Measurements from ENCODE around the gene DNAH10.

The DNAH10 gene

GRCh38 chr12:123720141-123720814, 41.8 kb upstream of the DNAH10 start:
- Histone ChIP-seq H2AFZ (ENCODE audit: low read length) (no peak overlapping the region), H3K4me1 (ENCODE audit: insufficient read depth, low read length, poor library complexity, severe bottlenecking) (peaks cover 2% of the 10 kb centered on the region), H3K36me3 (ENCODE audit: insufficient read depth, low read length) (peaks cover 27% of the 10 kb centered on the region; the same call in 1 of the 2 replicates), H3F3A (ENCODE audit: low read depth) (no peaks in the 10 kb centered on the region), H3K79me2 (ENCODE audit: insufficient read depth, low read length) (peaks cover 2% of the 10 kb centered on the region), H3K4me2 (ENCODE audit: low read depth, low read length, poor library complexity, severe bottlenecking) (no peak overlapping the region), H4K20me1 (ENCODE audit: insufficient read depth, low read length, poor library complexity, severe bottlenecking) (peaks cover 5% of the 10 kb centered on the region), H3K4me3 (ENCODE audit: low read length, poor library complexity, severe bottlenecking) (no peak overlapping the region), H3K9ac (ENCODE audit: low read depth, low read length, poor library complexity, severe bottlenecking) (no peak overlapping the region), H3K27me3 (ENCODE audit: insufficient read depth, low read length, poor library complexity, severe bottlenecking) (no peaks in the 10 kb centered on the region), H3K9me3 (ENCODE audit: insufficient read depth, low read depth, low read length) (no peaks in the 10 kb centered on the region), H3K9me2 (replicated peaks; ENCODE audit: low read depth, low read length) (no peaks in the 10 kb centered on the region)
- TF ChIP-seq EZH2phosphoT487 (IDR thresholded peaks at IDR 0.05; ENCODE audit: borderline replicate concordance) (no peak), CTCF (conservative IDR thresholded peaks at IDR 0.05; ENCODE audit: low read length) (no peak)

- Histone ChIP-seq H3K27me3 (ENCODE audit: insufficient read depth, low read length, poor library complexity, severe bottlenecking) (no peaks in the 10 kb centered on the region), H3K4me1 (ENCODE audit: insufficient read depth, low read length, poor library complexity, severe bottlenecking) (no peaks in the 10 kb centered on the region), H3K36me3 (ENCODE audit: insufficient read depth, low read length) (peaks cover 33% of the 10 kb centered on the region; the same call in 1 of the 2 replicates), H3K9me2 (replicated peaks; ENCODE audit: low read depth, low read length) (no peaks in the 10 kb centered on the region), H3K79me2 (ENCODE audit: insufficient read depth, low read length) (no peaks in the 10 kb centered on the region), H2AFZ (ENCODE audit: low read length) (no peak overlapping the region), H4K20me1 (ENCODE audit: insufficient read depth, low read length, poor library complexity, severe bottlenecking) (no peaks in the 10 kb centered on the region), H3K9ac (ENCODE audit: low read depth, low read length, poor library complexity, severe bottlenecking) (no peak overlapping the region), H3K4me3 (ENCODE audit: low read length, poor library complexity, severe bottlenecking) (no peak overlapping the region), H3K9me3 (ENCODE audit: insufficient read depth, low read depth, low read length) (no peaks in the 10 kb centered on the region), H3F3A (ENCODE audit: low read depth) (no peaks in the 10 kb centered on the region), H3K4me2 (ENCODE audit: low read depth, low read length, poor library complexity, severe bottlenecking) (no peak overlapping the region)
- TF ChIP-seq EZH2phosphoT487 (IDR thresholded peaks at IDR 0.05; ENCODE audit: borderline replicate concordance) = no peak
- TF ChIP-seq CTCF (conservative IDR thresholded peaks at IDR 0.05; ENCODE audit: low read length) = no peak
These were observed 40.9 kb upstream of the DNAH10 start for GRCh38 chr12:123721245-123721644.

- Histone ChIP-seq H4K20me1 (ENCODE audit: insufficient read depth, low read length, poor library complexity, severe bottlenecking) (no peaks in the 10 kb centered on the region), H3K4me1 (ENCODE audit: insufficient read depth, low read length, poor library complexity, severe bottlenecking) (no peaks in the 10 kb centered on the region), H3K4me2 (ENCODE audit: low read depth, low read length, poor library complexity, severe bottlenecking) (no peak overlapping the region), H2AFZ (ENCODE audit: low read length) (no peak overlapping the region), H3K36me3 (ENCODE audit: insufficient read depth, low read length) (peaks cover 50% of the 10 kb centered on the region; the same call in 1 of the 2 replicates), H3K9me3 (ENCODE audit: insufficient read depth, low read depth, low read length) (no peaks in the 10 kb centered on the region), H3K79me2 (ENCODE audit: insufficient read depth, low read length) (no peaks in the 10 kb centered on the region), H3K27me3 (ENCODE audit: insufficient read depth, low read length, poor library complexity, severe bottlenecking) (no peaks in the 10 kb centered on the region), H3F3A (ENCODE audit: low read depth) (no peaks in the 10 kb centered on the region), H3K9ac (ENCODE audit: low read depth, low read length, poor library complexity, severe bottlenecking) (no peak overlapping the region), H3K9me2 (replicated peaks; ENCODE audit: low read depth, low read length) (no peaks in the 10 kb centered on the region), H3K4me3 (ENCODE audit: low read length, poor library complexity, severe bottlenecking) (no peak overlapping the region)
- no peak for TF ChIP-seq EZH2phosphoT487 (IDR thresholded peaks at IDR 0.05; ENCODE audit: borderline replicate concordance)
- TF ChIP-seq CTCF (conservative IDR thresholded peaks at IDR 0.05; ENCODE audit: low read length) = no peak
These were observed 39.1 kb upstream of the DNAH10 start for GRCh38 chr12:123723011-123723410.

Measured in Loucy (cell line).